Right atrium auricular region (tissue), 2 donors: ENCODE results near the gene PRRC2C. TPM values are rescaled to one million over a fixed set of nuclear protein-coding genes. Genes with fewer than 3 reads are reported as not detected.
"Not testable (repeated sequence)": the region's sequence is repeated elsewhere in the genome, so short reads cannot be mapped to it uniquely, and the experiment has no call there.

Experiments
- DNase-seq: peaks from one replicate; pipeline ENCODE4 v3.0.0-alpha.2; 2019; ENCODE audit warnings: low spot score
- H3K27ac ChIP-seq, 2 donors: fragments of 200-600 bp; sonication (generic); 1 replicate in 1 of 2; 2 replicates in 1 of 2; pipeline ENCODE4 v1.5.1; 2016 to 2019
- H3K27me3 ChIP-seq, 2 donors: fragments of 200-600 bp; sonication (generic); one replicate each; pipeline versions ENCODE4 v1.5.1 to v1.6.0; 2017 to 2019
- H3K36me3 ChIP-seq: fragments of 200-600 bp; sonication (generic); one replicate; pipeline ENCODE4 v1.5.1; 2016
- H3K4me1 ChIP-seq, 2 donors: fragments of 200-600 bp; sonication (generic); one replicate each; pipeline versions ENCODE4 v1.5.1 to v1.6.0; 2017 to 2019
- H3K4me3 ChIP-seq, 2 donors: fragments of 200-600 bp; sonication (generic); 1 replicate in 1 of 2; 2 replicates in 1 of 2; pipeline ENCODE4 v1.5.1; 2017 to 2019; ENCODE audit warnings: mild to moderate bottlenecking in 1 of 2, moderate library complexity in 1 of 2
- H3K9me3 ChIP-seq, 2 donors: fragments of 200-600 bp; sonication (generic); one replicate each; pipeline ENCODE4 v1.5.1; 2019
- total RNA-seq, 2 donors: library from RNA; depleted of rRNA; stranded (reverse); fragments of >200 nt; gene quantifications; one replicate each; pipeline ENCODE4 v1.1.0, GENCODE V29; 2016
- TF ChIP-seq, protein P1 (sequence below), 2 donors: fragments of 200-600 bp; sonication (generic); IDR thresholded peaks; one replicate each; pipeline ENCODE4 v1.5.1; 2019; ENCODE audit warnings: antibody characterized with exemption in 2 of 2

Gene PRRC2C
- total RNA-seq: 10 to 100 TPM; 45.2 to 49.4 TPM

DNA sequence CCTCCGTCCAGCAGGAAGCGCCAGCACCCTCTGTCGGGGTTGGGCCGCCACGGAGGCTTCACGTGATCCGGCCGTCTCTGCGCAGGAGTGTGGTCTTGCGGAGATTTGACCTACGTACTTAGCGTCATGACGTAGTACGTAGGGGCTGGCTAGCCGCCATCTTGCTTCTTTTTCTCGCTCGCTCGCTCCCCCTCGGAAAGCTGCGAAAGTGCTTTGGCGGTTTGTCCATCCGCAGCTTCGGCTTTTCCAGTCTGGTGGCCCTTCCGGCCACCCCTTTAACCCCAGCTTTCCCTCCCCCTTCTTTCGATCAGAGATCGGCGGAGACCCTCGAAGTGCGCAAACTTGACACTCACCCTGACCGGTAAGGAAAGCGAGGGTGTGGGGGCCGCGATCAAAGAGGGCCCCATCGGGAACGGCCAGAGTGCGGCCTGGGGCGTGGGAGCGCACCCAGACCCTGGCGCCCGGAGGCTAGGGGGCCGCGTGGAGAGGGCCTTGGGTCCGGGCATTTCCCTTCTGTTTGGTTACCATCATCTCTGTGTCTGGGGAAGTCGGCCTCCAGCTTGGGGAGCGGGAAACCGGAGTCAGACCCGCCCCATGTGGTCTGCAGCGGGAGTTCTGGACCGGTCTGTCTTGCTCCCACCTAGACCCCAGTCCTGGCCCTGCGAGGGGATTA is at the start of gene PRRC2C:
Gene PRRC2C (plus strand): TSS at position 156 of the 673 bp plus-strand sequence. CDS start 26,559 bp downstream, outside the sequence.
- peak; percentile 98 for DNase-seq
- no peaks in the 10 kb centered on the region for H3K9me3 ChIP-seq
- TF ChIP-seq, protein P1, sequence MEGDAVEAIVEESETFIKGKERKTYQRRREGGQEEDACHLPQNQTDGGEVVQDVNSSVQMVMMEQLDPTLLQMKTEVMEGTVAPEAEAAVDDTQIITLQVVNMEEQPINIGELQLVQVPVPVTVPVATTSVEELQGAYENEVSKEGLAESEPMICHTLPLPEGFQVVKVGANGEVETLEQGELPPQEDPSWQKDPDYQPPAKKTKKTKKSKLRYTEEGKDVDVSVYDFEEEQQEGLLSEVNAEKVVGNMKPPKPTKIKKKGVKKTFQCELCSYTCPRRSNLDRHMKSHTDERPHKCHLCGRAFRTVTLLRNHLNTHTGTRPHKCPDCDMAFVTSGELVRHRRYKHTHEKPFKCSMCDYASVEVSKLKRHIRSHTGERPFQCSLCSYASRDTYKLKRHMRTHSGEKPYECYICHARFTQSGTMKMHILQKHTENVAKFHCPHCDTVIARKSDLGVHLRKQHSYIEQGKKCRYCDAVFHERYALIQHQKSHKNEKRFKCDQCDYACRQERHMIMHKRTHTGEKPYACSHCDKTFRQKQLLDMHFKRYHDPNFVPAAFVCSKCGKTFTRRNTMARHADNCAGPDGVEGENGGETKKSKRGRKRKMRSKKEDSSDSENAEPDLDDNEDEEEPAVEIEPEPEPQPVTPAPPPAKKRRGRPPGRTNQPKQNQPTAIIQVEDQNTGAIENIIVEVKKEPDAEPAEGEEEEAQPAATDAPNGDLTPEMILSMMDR (IDR thresholded peaks at IDR 0.05): peak in 1 of 2 donors; percentile 84
- H3K27me3 ChIP-seq: no peaks in the 10 kb centered on the region
- no peaks in the 10 kb centered on the region for H3K36me3 ChIP-seq
- peak within 1 kb of the TSS; percentile 98 to 99 for H3K27ac ChIP-seq
- peaks cover 0 to 46% of the 10 kb centered on the region in 2 donors for H3K4me1 ChIP-seq
- peak within 1 kb of the TSS; percentile 75 to 85 for H3K4me3 ChIP-seq

DNA sequence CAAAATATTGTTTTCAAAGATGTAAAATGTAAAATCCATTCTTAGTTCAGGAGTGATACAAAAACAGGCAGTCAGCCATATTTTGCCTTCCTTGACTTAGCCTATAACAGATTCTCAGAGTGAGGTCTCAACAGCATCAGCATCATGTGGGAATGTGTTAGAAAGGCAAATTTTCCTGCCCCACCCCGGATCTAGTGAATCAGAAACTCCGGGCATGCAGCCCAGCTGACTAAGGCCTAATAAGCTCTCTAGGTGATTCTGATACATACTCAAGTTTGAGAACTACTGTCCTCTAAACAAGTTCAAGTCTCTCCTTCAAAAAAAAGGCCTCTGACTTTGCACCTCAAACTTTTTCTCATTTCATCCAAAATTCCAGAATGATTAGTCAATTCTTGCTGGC is 46.9 kb upstream of the PRRC2C start:
- peak; percentile 75 for DNase-seq
- no peaks in the 10 kb centered on the region for H3K9me3 ChIP-seq
- TF ChIP-seq, protein P1 (IDR thresholded peaks at IDR 0.05): no peak
- H3K27ac ChIP-seq: no peak overlapping the region
- H3K36me3 ChIP-seq: no peaks in the 10 kb centered on the region
- H3K27me3 ChIP-seq: no peaks in the 10 kb centered on the region
- no peaks in the 10 kb centered on the region for H3K4me1 ChIP-seq
- H3K4me3 ChIP-seq: no peak overlapping the region

DNA sequence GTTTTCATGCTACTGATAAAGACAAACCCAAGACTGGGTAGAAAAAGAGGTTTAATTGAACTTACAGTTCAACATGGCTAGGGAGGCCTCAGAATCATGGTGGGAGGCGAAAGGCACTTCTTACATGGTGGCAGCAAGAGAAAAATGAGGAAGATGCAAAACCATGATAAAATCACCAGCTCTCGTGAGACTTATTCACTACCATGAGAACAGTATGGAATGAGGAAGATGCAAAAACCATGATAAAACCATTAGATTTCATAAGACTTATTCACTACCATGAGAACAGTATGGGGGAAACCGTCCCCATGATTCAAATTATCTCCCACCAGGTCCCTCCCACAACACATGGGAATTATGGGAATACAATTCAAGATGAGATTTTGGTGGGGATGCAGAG is 45.1 kb upstream of the PRRC2C start:
- not testable (repeated sequence) for H3K9me3 ChIP-seq, H3K4me3 ChIP-seq, H3K36me3 ChIP-seq, H3K27ac ChIP-seq, DNase-seq, H3K27me3 ChIP-seq, H3K4me1 ChIP-seq

DNA sequence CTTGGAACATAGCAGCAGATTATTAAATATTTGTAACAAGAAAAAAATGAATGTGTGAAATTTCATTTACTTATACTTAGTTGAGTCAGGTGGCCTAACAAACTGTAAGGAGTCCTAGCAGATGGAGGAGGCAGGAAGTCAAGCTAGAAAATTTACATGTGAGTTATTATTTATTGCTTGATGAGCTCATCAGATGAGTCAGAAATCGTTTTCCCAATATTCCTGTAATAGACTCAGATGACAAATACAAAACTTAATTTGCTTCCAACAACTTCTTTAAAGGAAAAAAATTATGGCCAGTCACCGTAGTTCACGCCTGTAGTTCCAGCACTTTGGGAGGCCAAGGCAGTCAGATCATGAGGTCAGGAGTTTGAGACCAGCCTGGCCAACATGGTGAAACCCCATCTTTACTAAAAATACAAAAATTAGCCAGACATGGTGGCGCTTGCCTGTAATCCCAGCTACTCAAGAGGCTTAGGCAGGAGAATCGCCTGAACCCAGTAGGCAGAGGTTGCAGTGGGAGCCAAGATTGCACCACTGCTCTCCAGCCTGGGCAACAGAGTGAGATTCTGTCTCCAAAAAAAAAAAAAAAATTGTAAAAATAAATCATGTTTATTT is 43.9 kb upstream of the PRRC2C start:
- not testable (repeated sequence) for H3K9me3 ChIP-seq, H3K27ac ChIP-seq, H3K4me1 ChIP-seq, H3K36me3 ChIP-seq, DNase-seq, H3K27me3 ChIP-seq, H3K4me3 ChIP-seq

DNA sequence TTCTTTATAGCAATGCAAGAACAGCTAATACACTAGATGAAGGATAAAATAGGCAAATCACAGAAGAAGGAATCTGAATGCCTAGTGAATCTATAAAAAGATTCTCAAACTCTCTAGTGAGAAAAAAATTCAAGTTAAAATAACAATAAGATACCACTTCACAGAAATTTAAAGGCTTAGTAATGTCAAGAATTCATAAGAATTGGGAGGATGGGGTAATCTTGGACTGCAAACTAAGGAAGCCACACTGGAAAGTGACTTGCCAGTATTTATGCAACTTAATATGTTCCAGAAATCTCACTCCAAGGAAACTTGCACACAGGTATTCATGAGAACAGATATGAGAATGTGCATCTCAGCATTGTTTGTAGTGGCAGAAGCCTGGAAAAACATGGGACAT is 38.9 kb upstream of the PRRC2C start:
- Histone ChIP-seq H3K27ac (no peak overlapping the region), H3K4me3 (no peak overlapping the region), H3K36me3 (no peaks in the 10 kb centered on the region), H3K9me3 (no peaks in the 10 kb centered on the region), H3K27me3 (no peaks in the 10 kb centered on the region), H3K4me1 (no peaks in the 10 kb centered on the region)
- TF ChIP-seq, protein P1 (IDR thresholded peaks at IDR 0.05): no peak
- no peak for DNase-seq

DNA sequence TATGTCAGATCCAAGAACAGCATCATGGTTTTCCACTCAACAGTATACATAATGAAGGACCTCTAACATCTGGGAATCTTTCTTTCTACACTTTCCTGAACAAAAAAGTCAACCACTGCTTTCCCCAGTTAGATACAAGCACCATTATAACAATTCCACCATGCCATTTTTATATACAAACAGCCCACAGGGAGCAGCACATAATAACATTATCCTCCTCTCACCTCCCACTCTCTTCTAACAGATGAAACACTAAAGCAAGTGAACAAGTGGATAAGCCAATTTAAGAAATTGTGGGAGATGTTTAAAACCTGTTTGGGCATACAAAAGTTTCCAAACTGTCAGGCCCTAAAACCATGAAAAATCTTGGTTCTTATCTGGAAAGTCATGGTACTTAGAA is 29.4 kb upstream of the PRRC2C start:
- no peak for DNase-seq
- Histone ChIP-seq H3K36me3 (no peaks in the 10 kb centered on the region), H3K9me3 (peaks cover 0 to 5% of the 10 kb centered on the region in 2 donors), H3K4me1 (no peaks in the 10 kb centered on the region), H3K4me3 (no peak overlapping the region), H3K27ac (no peak overlapping the region), H3K27me3 (no peaks in the 10 kb centered on the region)
- TF ChIP-seq, protein P1 (IDR thresholded peaks at IDR 0.05): no peak
